ENCODE measurements around the gene KLHL30. TPM values are rescaled to one million over a fixed set of nuclear protein-coding genes. Genes with fewer than 3 reads are reported as not detected.

Gene KLHL30
- total RNA-seq, 1 experiment from 2014 or later, result 4.1 TPM

- Histone ChIP-seq H3K4me3 (no peak overlapping the region), H3K9me3 (replicated peaks) (no peaks in the 10 kb centered on the region), H3K27me3 (no peaks in the 10 kb centered on the region), H3K27ac (no peak overlapping the region), H3K36me3 (no peaks in the 10 kb centered on the region), H3K4me1 (peaks cover 39% of the 10 kb centered on the region)
- DNase-seq, result no peak
Measured at GRCh38 chr2:238152771-238153688, 14.6 kb downstream of the KLHL30 start.

DNA sequence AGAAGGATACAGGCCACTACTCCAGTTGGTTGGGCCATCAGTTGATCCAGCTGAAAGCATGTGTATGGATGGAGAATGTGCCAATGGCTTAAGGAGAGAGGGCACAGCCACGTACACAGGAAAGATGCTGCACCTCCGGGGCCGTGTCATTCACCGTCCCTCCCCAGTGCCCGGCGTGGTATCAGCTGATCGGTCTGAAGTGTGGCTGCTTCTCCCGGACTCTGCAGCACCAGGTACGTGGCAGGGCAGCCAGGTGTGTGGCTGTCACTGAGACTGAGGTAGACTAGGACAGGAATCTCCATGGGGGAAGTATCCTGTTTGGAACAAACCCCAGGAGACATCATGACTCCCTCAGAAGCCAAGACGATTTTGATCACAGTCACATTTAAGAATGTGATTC, 16.1 kb downstream of the KLHL30 start:
- Histone ChIP-seq H3K4me1 (peaks cover 34% of the 10 kb centered on the region), H3K4me3 (no peak overlapping the region), H3K9me3 (replicated peaks) (no peaks in the 10 kb centered on the region), H3K36me3 (no peaks in the 10 kb centered on the region), H3K27ac (no peak overlapping the region; the same call in 1 of the 2 replicates), H3K27me3 (no peaks in the 10 kb centered on the region)
- DNase-seq, result no peak

- Histone ChIP-seq H3K27me3 (no peaks in the 10 kb centered on the region), H3K36me3 (no peaks in the 10 kb centered on the region), H3K4me3 (no peak overlapping the region), H3K9me3 (replicated peaks) (no peaks in the 10 kb centered on the region), H3K27ac (peak overlapping the region; percentile 69), H3K4me1 (peaks cover 30% of the 10 kb centered on the region)
- DNase-seq, result peak; percentile 89 to 90
Measured at GRCh38 chr2:238155051-238155760, 16.7 kb downstream of the KLHL30 start.

DNA sequence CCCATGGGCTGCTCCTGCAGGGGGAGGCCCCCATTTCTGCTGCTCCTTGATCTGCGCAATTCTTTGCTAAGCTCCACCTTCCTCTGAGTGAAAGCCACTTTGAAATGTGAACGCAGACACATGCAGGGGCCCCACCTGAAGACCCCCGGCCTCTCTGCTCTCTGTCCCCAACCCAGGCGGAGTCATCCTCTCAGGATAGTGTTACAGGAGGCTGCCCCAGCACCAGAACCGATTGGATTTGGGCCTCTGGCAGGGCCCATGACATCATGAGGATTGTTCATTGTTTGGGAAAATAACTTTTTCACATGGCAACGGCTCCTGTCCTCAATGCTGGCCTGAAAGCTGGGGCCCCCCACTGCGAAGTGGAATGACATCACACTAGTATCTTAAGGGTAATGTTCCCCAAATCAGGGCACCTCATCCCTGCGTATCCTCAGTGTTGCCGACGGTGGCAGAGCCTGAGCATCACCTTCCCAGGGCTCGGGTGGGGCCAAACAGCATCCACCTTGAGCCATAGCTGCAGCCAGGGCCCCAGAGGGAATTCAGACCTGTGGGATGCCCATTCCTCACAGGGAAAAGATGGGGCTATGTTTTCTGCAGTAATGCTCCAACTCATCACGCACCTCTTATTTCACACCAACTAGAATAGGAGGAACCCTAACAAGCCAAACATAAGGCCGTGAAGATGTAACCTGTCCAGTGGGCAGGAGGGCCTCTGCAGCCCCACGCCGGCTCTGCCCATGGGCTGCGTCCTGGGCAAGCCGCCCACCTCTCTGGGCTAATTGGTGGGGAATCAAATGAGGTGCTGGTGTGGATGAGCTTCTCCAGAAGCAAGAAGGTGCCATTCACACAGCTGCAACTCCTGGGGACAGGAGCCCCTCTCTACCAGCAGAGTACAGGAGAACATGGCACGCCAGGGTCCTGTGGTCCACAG, 17.6 kb downstream of the KLHL30 start:
- H3K27me3 ChIP-seq, result no peaks in the 10 kb centered on the region
- peaks cover 26% of the 10 kb centered on the region for H3K4me1 ChIP-seq
- no peaks in the 10 kb centered on the region for H3K9me3 ChIP-seq (replicated peaks)
- no peak overlapping the region for H3K4me3 ChIP-seq
- peak overlapping the region; percentile 69 for H3K27ac ChIP-seq
- DNase-seq, result peak in 1 of 2 experiments; percentile 53
- H3K36me3 ChIP-seq, result no peaks in the 10 kb centered on the region

DNA sequence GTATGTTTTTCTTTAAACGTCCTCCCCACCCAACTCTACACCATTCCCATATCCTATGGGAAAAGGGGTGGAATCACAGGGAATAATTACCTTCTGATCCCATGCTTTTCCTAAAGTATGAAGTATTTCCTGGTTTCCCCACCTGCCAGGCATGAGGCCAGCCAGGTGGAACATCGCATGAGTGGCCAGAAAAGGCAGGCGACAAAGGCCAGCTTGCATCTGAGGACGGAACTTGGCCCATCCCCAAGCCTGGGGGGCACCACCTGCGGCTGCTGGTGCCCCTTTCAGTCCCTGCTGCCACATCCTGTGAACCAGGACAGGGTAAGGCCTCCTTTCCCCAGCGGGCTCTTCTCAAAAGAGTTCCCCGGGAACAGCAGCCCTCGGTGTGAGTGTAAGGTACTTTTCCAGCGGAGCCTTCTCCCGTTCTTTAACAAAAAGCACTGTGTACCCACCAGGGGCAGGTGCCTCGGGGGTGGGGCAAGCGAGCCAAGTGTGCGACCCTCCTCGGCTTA, 19.1 kb downstream of the KLHL30 start:
- H3K4me1 ChIP-seq, result peaks cover 24% of the 10 kb centered on the region
- H3K27ac ChIP-seq, result no peak overlapping the region
- H3K27me3 ChIP-seq, result no peaks in the 10 kb centered on the region
- DNase-seq, result no peak
- no peak overlapping the region for H3K4me3 ChIP-seq
- H3K36me3 ChIP-seq, result no peaks in the 10 kb centered on the region
- H3K9me3 ChIP-seq (replicated peaks), result no peaks in the 10 kb centered on the region

- Histone ChIP-seq H3K27me3 (no peaks in the 10 kb centered on the region), H3K4me1 (peaks cover 24% of the 10 kb centered on the region), H3K27ac (no peak overlapping the region), H3K36me3 (no peaks in the 10 kb centered on the region), H3K4me3 (no peak overlapping the region), H3K9me3 (replicated peaks) (no peaks in the 10 kb centered on the region)
- no peak for DNase-seq
Measured at GRCh38 chr2:238158018-238158508, 19.6 kb downstream of the KLHL30 start.

DNA sequence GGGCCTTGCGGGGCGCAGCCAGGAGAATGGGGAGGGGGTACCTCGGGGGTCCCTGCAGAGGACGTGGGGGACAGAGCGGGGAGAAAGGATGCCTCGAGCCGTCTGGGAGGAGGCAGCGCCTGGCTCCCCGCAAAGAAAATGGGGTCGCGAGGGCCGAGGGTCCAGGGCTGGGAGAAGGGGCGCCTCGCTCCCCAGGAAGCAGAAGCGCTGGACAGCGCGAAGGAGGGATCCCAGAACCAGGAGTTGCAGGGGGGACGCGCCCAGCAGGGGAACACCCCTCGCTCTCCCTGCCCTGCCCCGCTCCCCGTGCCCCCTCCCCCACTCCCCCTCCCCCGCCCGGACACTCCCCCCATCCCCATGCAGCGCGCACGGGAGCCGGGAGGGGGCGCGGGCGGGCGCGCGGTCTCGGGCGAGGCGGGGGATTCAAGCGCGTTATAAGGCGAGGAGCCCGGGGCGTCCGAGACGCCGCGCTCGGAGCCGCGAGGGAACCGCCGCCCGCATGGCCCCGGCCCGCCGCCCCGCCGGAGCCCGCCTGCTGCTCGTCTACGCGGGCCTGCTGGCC, 20.1 kb downstream of the KLHL30 start, which contains the start of gene ERFE:
TSS of gene ERFE (plus strand) at position 462 of the 562 bp plus-strand sequence. CDS start at position 500, 38 bp downstream.
- DNase-seq, result peak; percentile 56 to 74
- no peaks in the 10 kb centered on the region for H3K9me3 ChIP-seq (replicated peaks)
- H3K27ac ChIP-seq, result no peak within 1 kb of the TSS
- H3K4me1 ChIP-seq, result peaks cover 24% of the 10 kb centered on the region
- no peaks in the 10 kb centered on the region for H3K27me3 ChIP-seq
- H3K4me3 ChIP-seq, result peak within 1 kb of the TSS; percentile 59
- H3K36me3 ChIP-seq, result no peaks in the 10 kb centered on the region

DNA sequence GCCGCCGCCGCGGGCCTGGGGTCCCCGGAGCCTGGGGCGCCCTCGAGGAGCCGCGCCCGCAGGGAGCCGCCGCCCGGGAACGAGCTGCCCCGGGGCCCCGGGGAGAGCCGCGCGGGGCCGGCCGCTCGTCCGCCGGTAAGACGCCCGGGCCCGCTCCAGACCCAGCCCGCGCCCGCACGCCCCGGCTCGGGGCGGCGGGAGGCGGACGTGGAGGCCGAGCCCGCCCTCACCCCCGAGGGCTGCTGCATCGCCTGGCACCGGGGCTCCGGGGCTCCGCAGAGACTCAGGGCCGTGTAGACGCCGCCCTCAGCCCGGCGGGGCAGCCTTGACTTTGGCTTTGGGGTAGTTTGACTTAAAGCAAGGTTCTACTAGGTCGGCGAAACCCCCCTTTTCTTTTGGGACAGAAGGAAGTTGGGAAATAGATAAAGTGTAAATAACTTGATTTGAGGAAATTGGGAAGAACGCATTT, 20.6 kb downstream of the KLHL30 start:
- H3K27me3 ChIP-seq, result no peaks in the 10 kb centered on the region
- H3K9me3 ChIP-seq (replicated peaks), result no peaks in the 10 kb centered on the region
- no peak for DNase-seq
- peaks cover 24% of the 10 kb centered on the region for H3K4me1 ChIP-seq
- H3K27ac ChIP-seq, result no peak overlapping the region
- no peaks in the 10 kb centered on the region for H3K36me3 ChIP-seq
- H3K4me3 ChIP-seq, result peak overlapping the region; percentile 59

- H3K36me3 ChIP-seq, result no peaks in the 10 kb centered on the region
- H3K27ac ChIP-seq, result no peak overlapping the region
- DNase-seq, result no peak
- H3K4me3 ChIP-seq, result peak overlapping the region; percentile 59
- H3K27me3 ChIP-seq, result no peaks in the 10 kb centered on the region
- H3K9me3 ChIP-seq (replicated peaks), result no peaks in the 10 kb centered on the region
- H3K4me1 ChIP-seq, result peaks cover 24% of the 10 kb centered on the region
Measured at GRCh38 chr2:238159661-238160205, 21.3 kb downstream of the KLHL30 start.

DNA sequence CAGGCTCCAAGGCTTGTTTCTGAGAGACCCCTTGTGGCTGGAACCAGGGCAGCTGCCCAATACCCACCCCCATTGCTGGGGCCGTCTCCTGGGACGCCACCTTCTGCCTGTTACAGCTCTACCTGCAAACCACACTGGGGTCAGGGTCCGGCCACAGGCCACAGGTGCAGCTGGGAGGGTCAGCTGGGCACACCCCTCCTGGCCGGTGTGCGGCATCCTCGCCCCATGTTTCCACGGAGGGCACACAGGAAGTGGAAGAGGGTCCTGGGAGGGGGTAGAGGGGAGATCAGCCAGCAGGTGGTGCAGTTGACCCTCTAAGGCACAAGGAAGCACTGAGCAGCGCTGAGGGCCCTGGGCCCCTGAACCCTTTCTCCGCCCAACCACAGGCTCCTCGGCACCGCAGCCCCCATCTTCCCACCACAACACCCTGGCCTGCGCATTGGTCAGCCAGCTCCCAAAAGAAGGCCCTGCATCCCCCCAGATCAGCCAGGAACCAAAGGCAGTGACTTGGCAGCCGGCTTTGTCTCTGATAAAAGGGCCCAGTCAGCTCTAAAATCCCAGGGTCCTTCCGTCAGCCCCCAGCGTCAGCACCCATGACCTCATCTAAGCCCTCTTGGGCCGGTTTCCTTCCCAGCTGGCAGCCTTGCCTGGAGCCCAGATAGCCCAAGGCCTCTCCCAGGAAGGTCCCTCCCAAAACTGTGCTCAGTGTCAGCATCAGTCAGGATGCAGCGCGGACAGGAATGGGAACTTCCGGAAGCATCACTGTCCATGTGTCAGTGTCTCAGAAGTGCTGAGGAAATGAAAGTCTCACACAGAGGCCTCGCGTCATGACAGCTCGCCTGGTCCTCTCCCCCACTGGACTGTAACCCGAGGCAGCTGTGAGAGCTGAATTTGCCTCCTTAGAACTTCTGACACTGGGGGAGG, 22.0 kb downstream of the KLHL30 start:
- Histone ChIP-seq H3K9me3 (replicated peaks) (no peaks in the 10 kb centered on the region), H3K4me1 (peaks cover 18% of the 10 kb centered on the region), H3K27ac (no peak overlapping the region), H3K36me3 (no peaks in the 10 kb centered on the region), H3K4me3 (peak overlapping the region; percentile 59), H3K27me3 (no peaks in the 10 kb centered on the region)
- DNase-seq, result peak; percentile 72 to 81

GRCh38 chr2:238161291-238162051, 23.0 kb downstream of the KLHL30 start:
- H3K9me3 ChIP-seq (replicated peaks), result no peaks in the 10 kb centered on the region
- DNase-seq, result no peak
- H3K36me3 ChIP-seq, result no peaks in the 10 kb centered on the region
- H3K27me3 ChIP-seq, result no peaks in the 10 kb centered on the region
- no peak overlapping the region for H3K4me3 ChIP-seq
- peaks cover 8% of the 10 kb centered on the region for H3K4me1 ChIP-seq
- H3K27ac ChIP-seq, result no peak overlapping the region

DNA sequence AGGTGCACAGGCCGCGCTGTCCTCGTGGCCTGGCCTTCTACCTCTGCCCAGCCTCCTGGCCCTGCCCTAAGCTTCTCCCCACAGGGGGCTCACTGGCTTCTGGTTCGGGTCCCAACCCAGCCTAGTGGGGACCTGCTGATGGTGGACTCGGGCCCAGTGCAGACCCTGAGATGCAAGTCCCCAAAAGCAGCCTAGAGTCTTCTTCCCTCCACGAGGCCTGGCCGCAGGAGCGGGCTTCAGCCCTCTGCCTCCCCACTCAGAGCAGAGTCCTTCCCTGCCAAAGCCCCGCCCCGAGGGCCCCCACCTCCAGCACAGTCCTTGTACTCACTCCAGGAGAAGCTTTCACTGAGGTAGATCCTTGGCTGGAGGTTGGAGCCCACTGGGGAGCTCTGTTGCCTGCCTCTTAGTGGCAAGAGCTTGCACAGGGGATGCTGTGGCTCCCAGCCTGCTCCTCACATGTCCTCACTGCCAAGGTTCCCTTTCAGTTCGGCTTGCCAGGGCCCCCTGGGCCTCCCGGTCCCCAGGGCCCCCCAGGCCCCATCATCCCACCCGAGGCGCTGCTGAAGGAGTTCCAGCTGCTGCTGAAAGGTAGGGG, 23.9 kb downstream of the KLHL30 start:
- Histone ChIP-seq H3K27me3 (no peaks in the 10 kb centered on the region), H3K9me3 (replicated peaks) (no peaks in the 10 kb centered on the region), H3K36me3 (no peaks in the 10 kb centered on the region), H3K27ac (no peak overlapping the region), H3K4me3 (no peak overlapping the region), H3K4me1 (peaks cover 8% of the 10 kb centered on the region)
- DNase-seq, result no peak

Data from SJCRH30 (cell line).